GM18511 (cell line): Measurements from ENCODE around the gene HOXD1.

Experiments
- ATAC-seq: cut with Tn5 transposase; IDR thresholded peaks from one replicate; pipeline ENCODE4 v1.9.1; 2021; ENCODE audit warnings: mild to moderate bottlenecking, moderate library complexity; ENCODE audit not compliant: unreplicated experiment

HOXD1 gene

GRCh38 chr2:176234940-176235339 is 46.5 kb downstream of the HOXD1 start:
- no peak for ATAC-seq

DNA sequence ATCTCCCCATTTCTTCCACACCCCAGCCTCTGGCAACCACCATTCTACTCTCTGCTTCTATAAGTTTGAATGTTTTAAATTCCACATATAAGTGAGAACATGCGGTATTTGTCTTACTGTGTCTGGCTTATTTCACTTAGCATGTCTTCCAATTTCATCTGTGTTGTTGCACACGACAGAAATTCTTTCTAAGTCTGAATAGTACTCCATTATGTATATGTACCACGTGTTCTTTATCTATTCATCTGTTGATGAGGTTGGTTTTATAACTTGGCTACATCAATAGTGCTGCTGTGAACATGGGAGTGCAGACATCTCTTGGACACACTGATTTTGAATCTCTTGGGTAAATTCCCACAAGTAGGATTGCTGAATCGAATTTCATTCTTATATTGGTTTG is 49.0 kb downstream of the HOXD1 start:
- ATAC-seq: no peak

- no peak for ATAC-seq
These were observed 50.6 kb downstream of the HOXD1 start for GRCh38 chr2:176239031-176239430.

DNA sequence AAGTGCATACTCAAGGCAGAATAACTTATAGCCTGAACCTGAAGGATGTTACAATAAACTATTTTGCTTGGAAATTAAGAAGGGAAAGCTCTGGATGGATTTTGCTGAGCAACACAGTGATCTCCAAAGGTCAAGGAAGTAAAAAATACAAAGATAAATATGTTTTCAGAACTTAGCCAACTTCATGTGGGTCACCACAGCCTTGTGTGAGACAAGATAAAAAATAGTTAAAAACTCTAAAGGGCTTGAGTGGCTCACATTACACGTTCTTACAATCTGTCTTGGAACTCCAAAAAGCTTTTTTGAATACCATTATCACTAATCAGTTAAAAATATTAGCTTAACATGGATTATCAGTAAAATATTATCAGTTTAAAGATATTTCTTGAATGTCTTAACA is 51.8 kb downstream of the HOXD1 start:
- no peak for ATAC-seq
